Stimulated activated CD4-positive, alpha-beta T cell treated with anti-CD3 and anti-CD28 coated beads, TNF-alpha, amount 100 ng/mL, for 4 hours (primary cell): ENCODE measurements around the gene CLEC16A.
"Not testable (repeated sequence)": the region's sequence is repeated elsewhere in the genome, so short reads cannot be mapped to it uniquely, and the experiment has no call there.

Source experiments
- DNase-seq, 3 experiments: peaks; one replicate each; pipeline ENCODE4 v3.0.0-alpha.2; 2020; ENCODE audit warnings: low read depth in 3 of 3

The CLEC16A gene

DNA sequence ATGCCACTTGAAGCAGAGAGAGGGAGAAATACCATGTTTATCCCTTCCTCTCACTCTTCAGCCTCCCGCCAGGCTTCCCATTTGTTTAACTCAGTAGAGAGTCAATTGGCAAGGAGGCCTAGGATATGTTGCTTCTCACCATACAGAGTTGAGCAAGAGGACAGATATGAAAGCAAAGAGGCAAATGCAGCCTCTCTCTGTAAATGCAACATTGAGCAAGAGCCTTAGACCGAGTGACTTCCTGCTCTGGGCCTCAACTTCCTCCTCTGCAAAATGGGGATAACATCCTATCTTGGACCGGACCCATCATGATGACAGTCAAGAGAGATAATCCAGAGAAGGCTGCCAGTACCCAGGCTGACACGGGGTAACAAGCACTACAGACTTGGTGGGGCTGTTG, 274.8 kb downstream of the CLEC16A start:
- no peak for DNase-seq

DNA sequence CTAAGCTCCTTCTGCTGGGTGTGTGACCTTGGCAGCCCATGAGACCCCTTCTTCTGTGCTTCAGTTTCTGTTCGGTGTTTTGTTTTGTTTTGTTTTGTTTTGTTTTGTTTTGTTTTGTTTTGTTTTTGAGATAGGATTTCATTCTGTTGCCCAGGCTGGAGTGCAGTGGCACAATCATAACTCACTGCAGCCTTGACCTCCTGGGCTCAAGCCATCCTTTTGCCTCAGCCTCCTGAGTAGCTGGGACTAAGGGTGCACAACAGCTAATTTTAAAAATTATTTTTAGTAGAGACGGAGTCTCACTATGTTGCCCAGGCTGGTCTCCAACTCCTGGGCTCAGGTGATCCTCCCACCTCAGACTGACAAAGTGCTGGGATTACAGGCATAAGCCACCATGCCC, 276.1 kb downstream of the CLEC16A start:
- DNase-seq: not testable (repeated sequence)

DNA sequence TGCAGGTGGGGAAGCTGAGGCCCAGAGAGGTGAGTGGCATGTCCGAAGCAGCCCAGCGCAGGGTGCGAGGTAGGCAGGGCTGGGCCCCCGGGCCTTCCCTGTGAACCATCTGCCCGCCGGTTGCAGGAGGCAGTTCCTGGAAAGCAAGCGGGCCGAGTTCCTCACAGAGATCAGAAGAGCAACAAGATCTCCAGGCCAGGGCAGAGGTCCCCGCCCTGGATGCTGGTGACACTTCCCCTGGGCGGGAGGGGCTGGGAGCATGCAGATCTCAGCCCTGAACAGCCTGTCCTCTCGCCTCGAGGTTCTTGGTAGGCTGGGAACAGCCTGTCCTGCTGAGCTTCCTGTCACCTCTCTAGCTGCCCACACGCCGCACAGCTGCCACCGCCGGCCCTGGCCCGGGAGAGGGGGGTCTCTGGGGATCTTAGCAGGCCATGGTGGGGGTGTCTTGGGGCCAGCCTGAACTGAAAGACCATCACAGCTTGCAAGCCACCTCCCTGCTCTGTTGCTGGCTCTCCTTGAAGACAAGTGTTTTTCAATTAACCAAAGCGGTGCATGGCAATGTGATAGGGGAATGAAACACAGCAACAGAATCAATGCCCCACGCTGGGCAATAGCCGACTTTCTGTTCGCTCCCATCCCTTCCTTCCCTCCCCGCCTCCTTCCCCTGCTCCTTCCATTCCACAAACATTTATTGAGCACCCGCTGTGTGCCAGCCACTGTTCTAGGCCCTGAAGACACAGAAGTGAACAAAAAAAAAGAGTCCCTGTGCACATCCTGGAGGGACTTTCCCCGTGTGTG, 279.9 kb downstream of the CLEC16A start:
- DNase-seq: peak in 2 of 3 experiments; percentile 10 to 29

DNA sequence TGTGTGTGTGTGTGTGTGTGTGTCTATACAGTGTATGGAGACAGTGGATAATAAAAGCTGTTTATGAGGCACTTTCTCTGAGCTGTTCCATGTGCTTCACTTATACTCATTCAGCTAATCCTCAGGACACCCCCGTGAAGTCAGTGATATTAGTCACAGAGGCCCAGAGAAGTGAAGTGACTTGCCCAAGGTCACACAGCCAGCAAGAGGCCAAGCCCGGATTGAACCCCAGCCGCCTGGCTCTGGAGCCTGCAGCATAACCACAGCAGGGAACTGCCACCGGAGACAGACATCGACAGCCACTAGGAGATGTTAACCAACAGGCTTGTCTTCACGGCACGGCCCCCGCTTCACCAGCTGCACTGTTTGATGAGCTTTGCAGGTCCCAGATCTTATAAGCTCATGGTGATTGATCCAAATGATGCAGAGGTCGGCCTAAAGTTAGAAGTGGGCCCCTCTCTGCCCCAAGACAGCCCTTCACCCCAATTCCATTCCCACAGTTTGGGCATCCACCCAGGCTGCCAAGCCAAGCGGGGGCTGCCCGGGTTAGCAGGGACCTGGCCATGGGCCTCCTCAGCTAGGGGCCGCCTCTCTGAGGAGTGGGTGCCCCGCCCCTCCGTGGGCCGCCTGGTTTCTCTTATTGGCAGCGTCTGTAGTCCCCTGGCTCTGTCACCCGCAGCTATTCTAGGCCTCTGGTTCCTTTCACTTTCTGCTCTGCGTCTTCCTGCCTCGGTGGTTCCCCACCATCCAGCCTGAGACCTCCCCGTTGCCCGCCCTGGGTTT, 280.7 kb downstream of the CLEC16A start:
- peak; percentile 62 to 80 (median 73) for DNase-seq

DNA sequence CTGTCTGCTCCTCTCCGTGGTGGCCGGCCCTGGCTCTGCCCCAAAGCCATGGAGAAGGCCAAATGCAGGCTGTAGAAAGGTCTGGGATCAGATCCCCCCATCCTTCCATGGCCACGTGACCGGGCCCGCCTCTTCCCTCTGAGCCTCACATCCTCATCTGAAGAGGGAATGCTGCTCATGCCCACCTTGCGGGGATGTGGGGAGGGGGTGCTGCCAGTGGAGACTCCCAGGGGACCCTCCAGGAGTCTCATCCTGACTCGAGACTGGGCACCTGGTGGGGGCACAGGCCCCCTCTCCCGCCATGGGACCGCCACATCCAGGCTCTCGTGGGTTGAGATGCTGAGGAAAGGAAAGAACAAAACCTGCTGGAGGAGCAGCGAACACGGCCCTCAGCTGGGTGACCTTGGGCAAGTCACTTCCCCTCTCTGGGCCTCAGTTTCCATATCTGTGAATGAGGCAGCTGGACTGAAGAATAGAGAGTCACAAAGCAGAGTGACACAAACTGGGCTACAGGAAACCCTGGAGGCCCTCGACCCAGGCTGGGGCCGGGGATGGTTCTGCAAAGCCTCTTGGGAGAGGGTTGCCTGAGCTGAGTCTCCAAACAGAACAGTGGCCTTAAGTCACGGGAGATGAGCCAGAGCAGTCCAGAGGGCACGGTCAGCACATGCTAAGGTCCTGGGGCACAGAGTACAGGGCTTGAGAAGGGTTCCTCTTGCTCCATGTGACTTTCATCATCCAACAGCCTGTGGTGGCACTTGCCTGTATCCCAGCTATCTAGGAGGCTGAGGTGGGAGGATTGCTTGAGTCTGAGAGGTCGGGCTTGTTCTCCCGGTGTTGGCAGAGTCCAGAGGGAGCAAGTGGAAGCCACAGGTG, 281.5 kb downstream of the CLEC16A start:
- no peak for DNase-seq

DNA sequence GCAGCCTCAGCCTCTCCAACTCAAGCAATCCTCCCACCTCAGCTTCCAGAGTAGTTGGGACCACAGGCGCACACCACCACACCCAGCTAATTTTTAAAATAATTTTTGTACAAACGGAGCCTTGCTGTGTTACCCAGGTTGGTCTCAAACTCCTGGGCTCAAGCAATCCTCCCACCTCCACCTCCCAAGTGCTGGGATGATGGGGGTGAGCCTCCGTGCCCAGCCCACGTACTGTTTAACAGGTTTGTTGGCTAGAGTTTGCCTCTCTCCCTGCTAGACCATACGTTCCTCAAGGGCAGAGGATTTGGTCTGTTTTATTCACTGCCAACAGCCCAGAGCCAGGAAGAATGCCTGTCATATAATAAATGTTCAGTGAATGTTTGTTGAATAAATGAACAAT, 285.1 kb downstream of the CLEC16A start:
- no peak for DNase-seq

DNA sequence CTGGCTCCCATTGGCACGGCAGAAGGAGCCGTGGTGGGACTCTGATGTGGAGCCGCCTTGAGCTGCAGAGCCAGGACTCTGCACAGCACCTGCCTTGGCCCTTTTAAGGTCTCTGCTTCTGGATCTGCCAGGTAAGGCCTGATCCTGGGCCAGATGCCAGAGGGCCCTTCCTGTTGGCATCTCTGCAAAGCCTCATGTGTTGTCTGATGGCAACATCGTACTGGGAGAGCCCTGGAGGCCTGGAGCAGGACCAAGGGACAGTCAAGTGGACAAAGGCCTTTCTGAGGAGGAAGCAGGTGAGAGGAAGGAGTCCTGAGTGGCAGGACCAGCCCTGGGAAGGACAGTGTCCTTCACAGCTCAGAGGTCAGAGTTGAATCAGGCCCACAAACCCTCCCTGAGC, 285.5 kb downstream of the CLEC16A start:
- no peak for DNase-seq

DNA sequence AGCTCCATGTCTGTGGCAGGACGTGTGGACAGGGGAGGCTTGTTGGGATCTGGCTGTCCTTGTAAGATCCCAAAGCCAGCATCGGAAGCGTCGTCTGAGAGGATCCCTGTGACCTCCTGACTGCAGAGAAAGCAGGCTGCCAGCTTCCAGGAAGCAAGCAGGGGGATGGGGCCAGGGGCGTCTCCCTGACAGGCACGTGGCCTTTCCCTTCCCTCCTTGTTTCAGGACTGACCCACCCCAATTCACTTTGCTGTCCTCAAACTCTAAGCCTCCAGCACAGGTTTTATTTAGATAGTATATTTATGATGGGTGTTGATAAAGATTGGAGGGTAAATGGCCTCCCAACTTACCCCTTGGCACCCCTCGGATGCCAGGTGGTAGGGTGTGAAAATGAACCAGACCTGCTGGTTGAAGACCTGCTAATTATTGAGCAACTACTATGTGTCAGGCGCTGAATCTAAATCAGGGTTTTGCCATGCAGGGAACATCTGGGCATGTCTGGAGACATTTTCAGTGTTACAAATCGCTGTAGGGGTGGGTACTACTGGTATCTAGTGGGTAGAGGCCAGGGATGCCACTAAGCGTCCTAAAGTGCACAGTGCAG, 287.1 kb downstream of the CLEC16A start:
- no peak for DNase-seq
